ENCODE data around the gene ICAM3.

DNA sequence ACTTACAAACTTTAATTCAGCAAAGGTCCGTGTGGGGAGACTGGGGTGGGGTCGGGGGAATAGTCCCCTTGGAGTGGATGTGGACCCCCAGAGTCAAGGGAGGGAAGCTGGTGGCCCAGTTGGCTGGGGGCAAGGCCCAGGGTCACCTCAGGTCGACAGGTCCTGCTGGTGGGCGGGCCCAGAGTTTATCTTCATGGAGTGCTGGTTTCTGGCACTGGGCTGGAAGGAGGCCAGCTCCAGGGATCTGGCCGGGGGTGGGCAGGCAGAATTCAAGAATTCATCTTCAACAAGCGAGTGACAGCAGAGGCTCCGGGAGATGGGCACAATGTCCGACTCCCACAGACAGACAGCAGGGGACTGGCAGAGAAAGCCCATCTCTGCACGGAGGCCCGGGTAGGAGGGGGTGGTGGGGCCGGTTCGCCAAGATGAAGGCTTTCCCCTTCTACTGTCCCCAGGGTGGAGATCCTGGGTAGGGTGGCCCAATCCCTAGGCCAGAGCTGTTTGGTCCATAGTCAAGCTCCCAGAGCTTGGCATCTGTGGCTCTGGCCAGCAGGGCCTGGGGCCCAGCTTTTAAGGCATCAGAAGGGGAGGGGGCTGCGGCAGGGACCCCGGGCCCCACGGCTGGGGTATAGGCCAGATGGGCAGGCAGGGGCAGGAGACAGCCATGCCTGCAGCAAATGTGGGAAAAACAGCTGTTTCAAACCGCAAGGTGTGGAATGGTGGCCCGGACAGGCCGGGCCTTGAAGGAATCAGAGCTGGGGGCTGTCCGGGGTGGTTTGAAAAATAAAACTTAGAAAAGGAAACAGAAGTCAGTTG lies 23.0 kb downstream of the ICAM3 start:
- TF ChIP-seq, protein P1, sequence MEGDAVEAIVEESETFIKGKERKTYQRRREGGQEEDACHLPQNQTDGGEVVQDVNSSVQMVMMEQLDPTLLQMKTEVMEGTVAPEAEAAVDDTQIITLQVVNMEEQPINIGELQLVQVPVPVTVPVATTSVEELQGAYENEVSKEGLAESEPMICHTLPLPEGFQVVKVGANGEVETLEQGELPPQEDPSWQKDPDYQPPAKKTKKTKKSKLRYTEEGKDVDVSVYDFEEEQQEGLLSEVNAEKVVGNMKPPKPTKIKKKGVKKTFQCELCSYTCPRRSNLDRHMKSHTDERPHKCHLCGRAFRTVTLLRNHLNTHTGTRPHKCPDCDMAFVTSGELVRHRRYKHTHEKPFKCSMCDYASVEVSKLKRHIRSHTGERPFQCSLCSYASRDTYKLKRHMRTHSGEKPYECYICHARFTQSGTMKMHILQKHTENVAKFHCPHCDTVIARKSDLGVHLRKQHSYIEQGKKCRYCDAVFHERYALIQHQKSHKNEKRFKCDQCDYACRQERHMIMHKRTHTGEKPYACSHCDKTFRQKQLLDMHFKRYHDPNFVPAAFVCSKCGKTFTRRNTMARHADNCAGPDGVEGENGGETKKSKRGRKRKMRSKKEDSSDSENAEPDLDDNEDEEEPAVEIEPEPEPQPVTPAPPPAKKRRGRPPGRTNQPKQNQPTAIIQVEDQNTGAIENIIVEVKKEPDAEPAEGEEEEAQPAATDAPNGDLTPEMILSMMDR (conservative IDR thresholded peaks at IDR 0.05 in 1 of 2, IDR thresholded peaks at IDR 0.05 in 1 of 2; ENCODE audit: extremely low read depth in 1 of 2, insufficient read depth in 1 of 2, low read depth in 1 of 2, low read length in 2 of 2): no peak
- no peak for TF ChIP-seq EZH2 (IDR thresholded peaks at IDR 0.05; ENCODE audit: borderline replicate concordance, low read length)

All from mammary epithelial cell (primary cell).